Activated CD8-positive, alpha-beta T cell treated with anti-CD3 and anti-CD28 coated beads, Interleukin-2, amount 10 ng/mL, durations not matched to agents 7 days and 5 days (primary cell): ENCODE measurements around the gene FTO. TPM values are rescaled to one million over a fixed set of nuclear protein-coding genes. Genes with fewer than 3 reads are reported as not detected.

Experiments used
- ATAC-seq: fragments of 150-1000 bp; cut with Tn5 transposase; one replicate; pipeline ENCODE4 v1.10.0; 2021; ENCODE audit warnings: moderate library complexity
- CTCF ChIA-PET: fragments of 350-600 bp; sonication (Branson Sonifier 250); formaldehyde crosslinking; loops from one replicate; lab custom pipeline; 2021; ENCODE audit warnings: antibody characterized with exemption; lab: Charles Lee
- POLR2A ChIA-PET: fragments of 350-600 bp; sonication (Branson Sonifier 250); formaldehyde crosslinking; loops from one replicate; lab custom pipeline; 2021; ENCODE audit warnings: antibody characterized with exemption; lab: Charles Lee
- DNase-seq: peaks from one replicate; pipeline ENCODE4 v3.0.0-alpha.2; 2020
- H3K27ac Mint-ChIP-seq: one replicate; pipeline ENCODE4 v1.8.0; 2021; ENCODE audit warnings: mild to moderate bottlenecking, mixed read lengths
- H3K27me3 Mint-ChIP-seq: one replicate; pipeline ENCODE4 v1.8.0; 2021; ENCODE audit warnings: low read depth, mixed read lengths
- H3K36me3 Mint-ChIP-seq: one replicate; pipeline ENCODE4 v1.8.0; 2021; ENCODE audit warnings: low read depth, mixed read lengths
- H3K4me1 Mint-ChIP-seq: one replicate; pipeline ENCODE4 v1.8.0; 2021; ENCODE audit warnings: low read depth, mixed read lengths
- H3K4me3 Mint-ChIP-seq: one replicate; pipeline ENCODE4 v1.8.0; 2021; ENCODE audit warnings: mild to moderate bottlenecking, mixed read lengths
- H3K9me3 Mint-ChIP-seq: one replicate; pipeline ENCODE4 v1.8.0; 2022; ENCODE audit warnings: mixed read lengths; ENCODE audit not compliant: insufficient read depth
- total RNA-seq, 2 experiments: library from RNA; stranded (reverse); gene quantifications; one replicate each; pipeline ENCODE4 v1.2.3, GENCODE V29; 2021

Gene FTO
- total RNA-seq, 2 experiments from 2014 or later = 40.2 to 44.5 TPM

DNA sequence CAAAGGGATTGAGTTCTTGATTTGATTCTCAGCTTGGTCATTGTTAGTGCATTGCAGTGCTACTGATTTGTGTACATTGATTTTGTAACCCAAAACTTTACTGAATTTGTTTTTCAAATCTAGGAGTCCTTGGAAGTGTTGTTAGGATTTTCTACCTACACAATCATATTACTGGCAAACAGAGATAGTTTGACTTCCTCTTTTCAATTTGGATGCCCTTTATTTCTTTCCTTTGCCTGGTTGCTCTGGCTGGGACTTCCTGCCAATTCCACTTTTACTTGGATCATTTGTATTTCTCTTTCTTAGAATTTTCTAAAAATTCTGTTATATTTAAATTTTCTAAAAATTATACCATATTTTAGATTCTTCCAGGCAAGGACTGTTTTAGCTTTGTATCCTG is 151.1 kb downstream of the FTO start:
- DNase-seq (no peak), ATAC-seq (no peak)
- Mint-ChIP-seq H3K36me3 (peaks cover 3% of the 10 kb centered on the region), H3K4me3 (no peak overlapping the region), H3K27ac (no peak overlapping the region), H3K9me3 (peaks cover 10% of the 10 kb centered on the region), H3K4me1 (no peaks in the 10 kb centered on the region), H3K27me3 (no peaks in the 10 kb centered on the region)
- ChIA-PET POLR2A (no interaction called here), CTCF (no interaction called here)

- Mint-ChIP-seq H3K9me3 (peaks cover 10% of the 10 kb centered on the region), H3K4me3 (no peak overlapping the region), H3K27ac (no peak overlapping the region), H3K4me1 (no peaks in the 10 kb centered on the region), H3K36me3 (peaks cover 3% of the 10 kb centered on the region), H3K27me3 (no peaks in the 10 kb centered on the region)
- no peak for ATAC-seq
- ChIA-PET CTCF (no interaction called here), POLR2A (no interaction called here)
- DNase-seq = no peak
Observed at GRCh38 chr16:53855511-53855910, 151.6 kb downstream of the FTO start.

- H3K4me1 Mint-ChIP-seq = no peaks in the 10 kb centered on the region
- no peak overlapping the region for H3K4me3 Mint-ChIP-seq
- H3K27me3 Mint-ChIP-seq = no peaks in the 10 kb centered on the region
- ChIA-PET CTCF (no interaction called here), POLR2A (no interaction called here)
- H3K36me3 Mint-ChIP-seq = peaks cover 3% of the 10 kb centered on the region
- no peak overlapping the region for H3K27ac Mint-ChIP-seq
- H3K9me3 Mint-ChIP-seq = no peaks in the 10 kb centered on the region
- no peak for DNase-seq
- no peak for ATAC-seq
Observed at GRCh38 chr16:53859995-53860540, 156.1 kb downstream of the FTO start.

GRCh38 chr16:53863861-53864260 is 159.9 kb downstream of the FTO start:
- H3K4me3 Mint-ChIP-seq = no peak overlapping the region
- peaks cover 3% of the 10 kb centered on the region for H3K36me3 Mint-ChIP-seq
- no peak overlapping the region for H3K27ac Mint-ChIP-seq
- DNase-seq = no peak
- H3K9me3 Mint-ChIP-seq = no peaks in the 10 kb centered on the region
- no peak for ATAC-seq
- H3K4me1 Mint-ChIP-seq = no peaks in the 10 kb centered on the region
- no peaks in the 10 kb centered on the region for H3K27me3 Mint-ChIP-seq
- ChIA-PET CTCF (no interaction called here), POLR2A (no interaction called here)

DNA sequence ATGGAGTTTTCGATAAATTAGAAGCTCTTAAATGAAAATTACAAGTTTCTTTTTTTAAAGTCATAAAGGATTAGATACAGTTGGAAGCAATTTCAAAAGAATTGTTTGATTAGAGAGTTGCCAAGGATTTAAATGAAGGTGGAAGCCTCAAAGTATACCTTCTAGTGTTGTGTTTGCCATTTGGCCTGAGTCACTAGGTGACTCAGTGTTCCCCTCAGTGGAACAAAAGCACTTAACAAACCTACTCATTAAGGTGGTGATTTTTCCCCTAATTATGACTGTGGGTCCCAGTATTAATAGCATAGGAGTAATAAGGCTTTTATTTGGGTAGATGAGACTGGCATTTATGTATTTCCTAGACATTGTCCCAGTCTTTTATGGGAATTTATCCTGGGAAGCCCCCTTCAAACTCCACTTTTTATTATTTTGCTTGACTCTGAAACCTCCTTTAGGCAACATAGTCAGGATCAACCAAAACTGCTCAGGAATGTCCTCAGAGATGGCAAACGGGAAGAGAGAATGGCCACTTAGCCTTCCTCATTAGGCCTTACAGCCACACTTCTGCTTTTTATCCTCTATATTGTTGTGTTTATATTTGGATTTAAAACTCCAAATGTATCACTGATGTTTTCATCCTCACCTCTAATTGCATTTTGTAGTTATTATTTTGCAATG is 161.0 kb downstream of the FTO start:
- ChIA-PET POLR2A (no interaction called here), CTCF (interaction anchor here (0.8 kb wide), 1 partner anchor 315 kb away, joined by 3 read pairs; no protein-coding TSS in a partner anchor)
- DNase-seq (no peak), ATAC-seq (no peak)
- H3K4me1 Mint-ChIP-seq = no peaks in the 10 kb centered on the region
- H3K9me3 Mint-ChIP-seq = peaks cover 8% of the 10 kb centered on the region
- H3K27me3 Mint-ChIP-seq = no peaks in the 10 kb centered on the region
- no peak overlapping the region for H3K27ac Mint-ChIP-seq
- no peak overlapping the region for H3K4me3 Mint-ChIP-seq
- H3K36me3 Mint-ChIP-seq = peaks cover 10% of the 10 kb centered on the region

DNA sequence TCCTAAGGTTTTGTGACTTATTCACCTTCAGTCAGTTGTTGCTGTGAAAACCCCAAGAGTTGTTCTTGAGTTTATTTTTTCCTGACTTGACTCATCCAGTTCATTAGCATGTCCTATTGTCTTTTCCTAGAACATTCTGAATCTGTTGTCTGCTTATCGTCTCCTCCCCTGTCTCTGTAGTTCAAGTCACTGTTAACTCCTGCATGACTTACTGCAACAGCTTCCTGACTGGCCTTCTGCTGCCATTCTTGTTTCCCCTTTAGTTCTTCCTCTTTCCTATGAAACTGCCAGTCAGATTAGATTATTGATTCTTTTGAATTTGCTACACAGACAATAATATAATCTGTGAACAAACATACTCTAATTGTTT is 161.5 kb downstream of the FTO start:
- ChIA-PET POLR2A (no interaction called here), CTCF (no interaction called here)
- ATAC-seq (no peak), DNase-seq (no peak)
- Mint-ChIP-seq H3K36me3 (peaks cover 12% of the 10 kb centered on the region), H3K27me3 (no peaks in the 10 kb centered on the region), H3K9me3 (peaks cover 10% of the 10 kb centered on the region), H3K27ac (no peak overlapping the region), H3K4me1 (no peaks in the 10 kb centered on the region), H3K4me3 (no peak overlapping the region)

DNA sequence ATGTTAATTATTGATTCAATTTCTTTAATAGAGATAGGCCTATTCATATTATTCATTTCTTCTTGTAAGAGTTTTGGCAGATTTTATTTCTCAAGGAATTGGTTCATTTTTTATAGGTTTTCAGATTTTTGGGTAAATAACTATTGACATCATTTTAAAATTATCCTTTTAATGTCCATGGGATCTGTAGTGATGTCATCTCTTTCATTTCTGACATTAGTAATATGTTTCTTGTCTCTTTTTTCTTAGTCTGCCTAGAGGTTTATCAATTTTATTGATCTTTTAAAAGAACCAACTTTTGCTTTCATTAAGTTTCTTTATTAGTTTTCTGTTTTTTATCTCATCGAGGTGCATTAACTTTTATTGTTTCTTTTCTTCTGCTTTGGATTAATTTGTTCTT is 162.6 kb downstream of the FTO start:
- H3K27ac Mint-ChIP-seq = no peak overlapping the region
- ATAC-seq (no peak), DNase-seq (no peak)
- H3K27me3 Mint-ChIP-seq = no peaks in the 10 kb centered on the region
- no peak overlapping the region for H3K4me3 Mint-ChIP-seq
- ChIA-PET CTCF (no interaction called here), POLR2A (no interaction called here)
- H3K4me1 Mint-ChIP-seq = no peaks in the 10 kb centered on the region
- peaks cover 17% of the 10 kb centered on the region for H3K9me3 Mint-ChIP-seq
- peaks cover 19% of the 10 kb centered on the region for H3K36me3 Mint-ChIP-seq

DNA sequence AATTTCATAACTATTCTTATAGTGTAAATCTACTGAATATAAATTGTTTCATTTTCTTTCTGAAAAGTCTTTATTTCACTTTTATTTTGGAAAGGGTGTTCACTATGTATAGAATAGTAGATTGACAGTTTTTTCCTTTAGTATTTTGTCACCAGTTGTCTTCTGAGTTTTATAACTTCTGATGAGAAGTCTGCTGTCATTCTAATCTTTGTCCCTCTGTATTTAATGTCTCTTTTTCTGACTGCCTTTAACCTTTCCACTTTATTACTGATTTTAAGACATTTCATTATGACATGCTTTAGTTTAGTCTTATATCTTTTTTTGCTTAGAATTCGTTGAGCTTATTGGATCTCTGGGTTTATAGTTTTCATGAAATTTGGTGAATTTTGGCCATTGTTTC is 166.9 kb downstream of the FTO start:
- CTCF ChIA-PET = no interaction called here
- POLR2A ChIA-PET = no interaction called here
- Mint-ChIP-seq H3K36me3 (peaks cover 26% of the 10 kb centered on the region), H3K4me1 (peaks cover 9% of the 10 kb centered on the region), H3K27me3 (no peaks in the 10 kb centered on the region), H3K4me3 (no peak overlapping the region), H3K9me3 (peaks cover 17% of the 10 kb centered on the region), H3K27ac (no peak overlapping the region)
- DNase-seq = no peak
- no peak for ATAC-seq

- Mint-ChIP-seq H3K4me3 (no peak overlapping the region), H3K36me3 (peaks cover 26% of the 10 kb centered on the region), H3K9me3 (peaks cover 17% of the 10 kb centered on the region), H3K27me3 (no peaks in the 10 kb centered on the region), H3K4me1 (peaks cover 9% of the 10 kb centered on the region), H3K27ac (no peak overlapping the region)
- ATAC-seq (no peak), DNase-seq (no peak)
- ChIA-PET CTCF (no interaction called here), POLR2A (no interaction called here)
Observed at GRCh38 chr16:53872248-53873221, 168.6 kb downstream of the FTO start.

DNA sequence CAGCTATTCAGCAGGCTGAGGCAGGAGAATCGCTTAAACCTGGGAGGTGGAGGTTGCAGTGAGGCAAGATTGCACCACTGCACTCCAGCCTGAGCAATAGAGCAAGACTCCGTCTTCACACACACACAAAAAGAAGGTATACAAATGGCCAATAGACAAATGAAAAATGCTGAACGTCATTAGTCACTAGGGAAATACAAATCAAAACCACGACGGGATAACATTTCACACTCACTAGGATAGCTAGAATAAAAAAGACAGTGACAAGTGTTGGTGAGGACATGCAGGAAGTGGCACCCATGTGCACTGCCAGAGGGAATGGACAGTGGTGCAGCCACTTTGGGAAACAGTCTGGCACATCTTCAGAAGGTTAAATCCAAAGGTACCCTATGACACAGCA is 172.9 kb downstream of the FTO start:
- Mint-ChIP-seq H3K36me3 (peaks cover 16% of the 10 kb centered on the region), H3K4me1 (peaks cover 9% of the 10 kb centered on the region), H3K27ac (no peak overlapping the region), H3K27me3 (no peaks in the 10 kb centered on the region), H3K4me3 (no peak overlapping the region), H3K9me3 (no peaks in the 10 kb centered on the region)
- ChIA-PET POLR2A (no interaction called here), CTCF (no interaction called here)
- no peak for DNase-seq
- ATAC-seq = no peak

DNA sequence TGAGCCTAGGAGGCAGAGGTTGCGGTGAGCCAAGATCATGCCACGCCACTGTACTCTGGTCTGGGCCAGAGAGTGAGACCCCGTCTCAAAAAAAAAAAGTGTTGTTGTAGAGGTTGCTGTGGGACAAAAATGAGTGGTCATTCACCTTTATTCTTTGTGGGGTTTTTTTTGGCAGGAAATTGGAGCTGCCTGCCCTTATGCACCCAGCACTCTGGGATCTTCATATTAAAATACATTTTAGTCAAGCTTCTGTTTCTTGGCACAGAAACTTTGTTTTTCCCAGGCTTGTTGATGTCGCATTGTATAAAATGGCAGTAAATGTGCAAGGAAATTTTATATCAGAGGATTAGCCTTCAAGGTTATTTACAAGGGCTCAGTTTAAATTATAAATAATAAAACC is 174.3 kb downstream of the FTO start:
- H3K36me3 Mint-ChIP-seq = peaks cover 11% of the 10 kb centered on the region
- no peak overlapping the region for H3K4me3 Mint-ChIP-seq
- ChIA-PET POLR2A (no interaction called here), CTCF (no interaction called here)
- no peak overlapping the region for H3K27ac Mint-ChIP-seq
- no peak for DNase-seq
- no peaks in the 10 kb centered on the region for H3K9me3 Mint-ChIP-seq
- no peak for ATAC-seq
- H3K4me1 Mint-ChIP-seq = no peaks in the 10 kb centered on the region
- H3K27me3 Mint-ChIP-seq = no peaks in the 10 kb centered on the region

- ChIA-PET POLR2A (no interaction called here), CTCF (no interaction called here)
- H3K9me3 Mint-ChIP-seq = no peaks in the 10 kb centered on the region
- ATAC-seq (no peak), DNase-seq (no peak)
- H3K27me3 Mint-ChIP-seq = no peaks in the 10 kb centered on the region
- no peak overlapping the region for H3K4me3 Mint-ChIP-seq
- H3K27ac Mint-ChIP-seq = no peak overlapping the region
- no peaks in the 10 kb centered on the region for H3K4me1 Mint-ChIP-seq
- H3K36me3 Mint-ChIP-seq = peaks cover 6% of the 10 kb centered on the region
Observed at GRCh38 chr16:53881371-53881770, 177.4 kb downstream of the FTO start.
